NCI-H1417 treated with DMSO at 0.1 percent for 48 hours (cell line): ENCODE results near the gene LMX1B.

Experiments
- DNase-seq: peaks from one replicate; lab custom pipeline; 2025; lab: John Stamatoyannopoulos, UW

LMX1B gene

GRCh38 chr9:126618190-126618584, 4.5 kb downstream of the LMX1B start:
- DNase-seq: no peak

- no peak for DNase-seq
These were observed 5.0 kb downstream of the LMX1B start for GRCh38 chr9:126618585-126619360.

- DNase-seq: no peak
These were observed 5.8 kb downstream of the LMX1B start for GRCh38 chr9:126619361-126620135.

- DNase-seq: no peak
These were observed 6.8 kb downstream of the LMX1B start for GRCh38 chr9:126620478-126620877.

- no peak for DNase-seq
These were observed 7.6 kb downstream of the LMX1B start for GRCh38 chr9:126621061-126621918.

- no peak for DNase-seq
These were observed 8.4 kb downstream of the LMX1B start for GRCh38 chr9:126621919-126622735.

- DNase-seq: no peak
These were observed 9.6 kb downstream of the LMX1B start for GRCh38 chr9:126623314-126623666.

- DNase-seq: no peak
These were observed 10.1 kb downstream of the LMX1B start for GRCh38 chr9:126623667-126624478.

GRCh38 chr9:126624479-126624826, 10.7 kb downstream of the LMX1B start:
- DNase-seq: no peak

- DNase-seq: no peak
These were observed 11.2 kb downstream of the LMX1B start for GRCh38 chr9:126624912-126625311.

GRCh38 chr9:126625329-126626126, 11.8 kb downstream of the LMX1B start:
- no peak for DNase-seq

GRCh38 chr9:126626127-126626925, 12.6 kb downstream of the LMX1B start:
- DNase-seq: no peak

GRCh38 chr9:126626926-126627233, 13.2 kb downstream of the LMX1B start:
- no peak for DNase-seq

GRCh38 chr9:126628146-126628545, 14.4 kb downstream of the LMX1B start:
- no peak for DNase-seq

- DNase-seq: no peak
These were observed 15.4 kb downstream of the LMX1B start for GRCh38 chr9:126628969-126629674.

GRCh38 chr9:126630458-126631237, 16.9 kb downstream of the LMX1B start:
- no peak for DNase-seq

- no peak for DNase-seq
These were observed 17.5 kb downstream of the LMX1B start for GRCh38 chr9:126631254-126631653.
